Measurements from ENCODE around the gene RFX7.

- TF ChIP-seq EZH2phosphoT487 (IDR thresholded peaks at IDR 0.05; ENCODE audit: borderline replicate concordance): no peak
- TF ChIP-seq, protein P1, sequence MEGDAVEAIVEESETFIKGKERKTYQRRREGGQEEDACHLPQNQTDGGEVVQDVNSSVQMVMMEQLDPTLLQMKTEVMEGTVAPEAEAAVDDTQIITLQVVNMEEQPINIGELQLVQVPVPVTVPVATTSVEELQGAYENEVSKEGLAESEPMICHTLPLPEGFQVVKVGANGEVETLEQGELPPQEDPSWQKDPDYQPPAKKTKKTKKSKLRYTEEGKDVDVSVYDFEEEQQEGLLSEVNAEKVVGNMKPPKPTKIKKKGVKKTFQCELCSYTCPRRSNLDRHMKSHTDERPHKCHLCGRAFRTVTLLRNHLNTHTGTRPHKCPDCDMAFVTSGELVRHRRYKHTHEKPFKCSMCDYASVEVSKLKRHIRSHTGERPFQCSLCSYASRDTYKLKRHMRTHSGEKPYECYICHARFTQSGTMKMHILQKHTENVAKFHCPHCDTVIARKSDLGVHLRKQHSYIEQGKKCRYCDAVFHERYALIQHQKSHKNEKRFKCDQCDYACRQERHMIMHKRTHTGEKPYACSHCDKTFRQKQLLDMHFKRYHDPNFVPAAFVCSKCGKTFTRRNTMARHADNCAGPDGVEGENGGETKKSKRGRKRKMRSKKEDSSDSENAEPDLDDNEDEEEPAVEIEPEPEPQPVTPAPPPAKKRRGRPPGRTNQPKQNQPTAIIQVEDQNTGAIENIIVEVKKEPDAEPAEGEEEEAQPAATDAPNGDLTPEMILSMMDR (conservative IDR thresholded peaks at IDR 0.05; ENCODE audit: low read length): no peak
Measured at GRCh38 chr15:56222302-56222701, 21.4 kb downstream of the RFX7 start.

All from Loucy (cell line).